Stimulated activated naive CD4-positive, alpha-beta T cell (primary cell): ENCODE measurements around the gene ZNRF1.
"Not testable (repeated sequence)": the region's sequence is repeated elsewhere in the genome, so short reads cannot be mapped to it uniquely, and the experiment has no call there.

Source experiments
- DNase-seq, 6 experiments: peaks; one replicate each; lab custom pipeline; 2025; lab: John Stamatoyannopoulos, UW

The ZNRF1 gene

DNA sequence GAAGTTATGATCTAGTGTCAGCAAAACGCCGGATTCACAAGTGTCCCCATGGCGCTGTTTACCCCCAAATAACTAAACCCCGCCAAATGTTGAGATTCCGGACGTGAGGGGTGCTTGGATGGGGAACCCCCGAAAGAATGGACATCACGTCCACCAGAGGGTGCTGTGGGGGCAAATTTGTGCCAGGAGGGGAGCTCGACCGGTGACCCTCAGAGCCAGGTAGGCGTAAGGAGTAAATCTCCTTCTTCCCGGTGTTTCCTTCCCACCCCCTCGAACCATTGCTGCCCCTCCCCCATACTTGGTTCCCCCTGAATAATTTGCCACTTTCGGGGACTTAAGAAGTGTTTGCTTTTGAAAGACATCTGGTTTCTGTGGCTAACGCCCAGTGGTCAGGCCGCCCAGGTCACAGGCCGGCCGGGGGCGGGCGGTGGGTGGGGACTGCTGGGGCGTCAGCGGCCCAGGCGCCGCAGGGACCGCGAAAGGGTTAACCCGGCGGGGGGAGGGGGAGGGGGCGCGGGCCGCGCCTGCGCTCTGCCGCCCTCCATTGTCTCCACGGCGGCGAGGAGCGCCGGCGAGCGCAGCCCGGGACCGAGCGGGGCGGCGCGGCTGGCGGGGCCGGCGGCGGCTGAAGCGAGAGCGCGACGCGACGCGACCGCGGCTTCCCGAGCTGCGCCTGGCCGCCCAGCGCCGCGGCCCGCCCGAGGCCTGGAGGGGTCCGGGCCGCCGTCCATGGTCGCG lies at the start of gene ZNRF1:
Gene ZNRF1, plus strand, starts transcription at position 544 of the 738 bp plus-strand sequence. CDS start 648 bp downstream, outside the sequence.
- peak; percentile 43 to 82 (median 70) for DNase-seq

DNA sequence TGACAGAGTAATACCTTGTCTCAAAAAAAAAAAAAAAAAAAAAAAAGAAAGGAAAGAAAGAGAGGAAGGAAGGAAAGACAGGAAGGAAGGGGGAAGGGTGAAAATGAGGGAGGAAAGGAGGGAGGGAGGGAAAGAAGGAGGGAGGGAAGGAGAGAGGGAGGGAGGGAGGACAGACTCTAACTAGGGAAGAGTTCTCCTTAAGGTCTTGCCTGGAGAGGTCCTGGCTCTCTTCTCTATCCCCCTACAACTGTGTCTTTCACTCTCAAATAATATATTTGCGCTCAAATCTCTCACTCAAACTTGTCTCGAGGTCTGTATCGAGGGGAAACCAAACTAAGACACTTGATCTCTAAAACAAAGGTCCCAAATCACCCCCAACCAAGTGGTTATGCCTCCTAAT lies 49.5 kb upstream of the ZNRF1 start:
- no peak for DNase-seq

DNA sequence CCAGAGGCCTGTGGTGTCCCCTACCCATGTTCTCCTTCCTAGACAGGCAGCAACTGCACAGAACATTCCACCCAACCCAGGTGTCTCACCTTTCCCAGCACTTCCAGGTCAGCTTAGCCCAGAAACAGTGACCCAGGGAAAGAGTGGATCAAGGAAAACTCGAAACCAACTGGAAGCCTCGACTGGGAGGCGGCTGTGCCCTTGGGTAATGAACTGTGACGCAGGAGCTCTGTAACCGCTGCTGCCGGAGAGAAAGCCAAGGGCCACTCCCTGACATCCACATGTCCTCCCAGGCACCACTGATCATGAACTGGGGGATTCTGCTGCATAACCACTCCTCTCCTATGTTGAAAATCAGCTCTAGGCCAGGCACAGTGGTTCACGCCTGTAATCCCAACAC lies 48.3 kb upstream of the ZNRF1 start:
- no peak for DNase-seq

DNA sequence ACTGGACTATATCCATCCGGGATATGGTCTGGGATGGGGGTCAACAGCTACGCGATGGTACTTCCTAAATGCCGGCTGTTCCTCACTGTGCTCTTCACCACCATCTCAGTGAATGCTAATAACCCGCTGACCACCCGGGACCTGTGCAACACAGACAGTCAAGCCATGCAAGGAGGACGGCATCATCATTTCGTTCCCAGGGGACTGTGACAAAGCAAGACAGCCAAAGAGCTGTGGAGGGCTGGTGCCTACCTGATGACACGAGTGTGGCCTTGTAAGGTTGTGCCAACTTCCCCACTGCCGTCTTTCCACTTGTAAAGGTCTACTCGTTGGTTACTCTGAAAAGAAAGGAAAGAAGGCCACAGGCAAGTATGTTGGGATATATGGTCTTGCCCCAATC lies 47.6 kb upstream of the ZNRF1 start:
- DNase-seq = no peak

DNA sequence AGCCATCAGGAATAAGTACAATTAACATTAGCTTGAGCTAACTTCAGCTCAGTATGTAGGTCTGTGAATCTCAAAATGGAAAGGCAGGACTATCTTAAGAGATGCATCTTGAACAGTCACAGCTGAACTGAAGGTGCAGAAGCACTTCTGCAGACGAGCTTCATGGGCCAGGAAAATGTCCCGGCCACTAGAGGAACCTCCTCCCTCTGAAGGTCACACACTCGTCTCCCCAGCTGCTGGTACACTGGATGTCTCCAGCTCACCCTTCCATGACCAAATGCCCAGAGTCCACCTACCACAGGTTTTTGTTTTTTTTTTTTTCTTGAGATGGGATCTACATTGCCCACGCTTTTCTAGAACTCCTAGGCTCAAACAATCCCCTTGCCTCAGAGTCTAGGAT lies 47.1 kb upstream of the ZNRF1 start:
- DNase-seq = no peak

DNA sequence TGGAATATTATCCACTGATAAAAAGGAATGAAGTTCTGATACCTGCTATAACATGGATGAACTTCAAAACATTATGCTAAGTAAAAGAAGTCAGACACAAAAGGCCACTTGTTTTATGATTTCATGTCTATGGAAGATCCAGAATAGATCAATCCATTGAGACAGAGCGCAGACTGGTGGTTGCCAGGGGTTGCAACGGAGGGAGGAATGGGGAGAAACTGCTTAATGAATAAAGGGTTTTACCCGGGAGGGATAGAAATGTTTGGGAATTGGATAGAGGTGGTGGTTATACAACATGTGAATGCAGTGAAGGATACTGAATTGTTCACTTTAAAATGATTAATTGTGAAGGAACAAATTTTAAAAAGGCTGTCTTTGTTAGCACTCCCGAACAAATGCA lies 44.1 kb upstream of the ZNRF1 start:
- DNase-seq = no peak

DNA sequence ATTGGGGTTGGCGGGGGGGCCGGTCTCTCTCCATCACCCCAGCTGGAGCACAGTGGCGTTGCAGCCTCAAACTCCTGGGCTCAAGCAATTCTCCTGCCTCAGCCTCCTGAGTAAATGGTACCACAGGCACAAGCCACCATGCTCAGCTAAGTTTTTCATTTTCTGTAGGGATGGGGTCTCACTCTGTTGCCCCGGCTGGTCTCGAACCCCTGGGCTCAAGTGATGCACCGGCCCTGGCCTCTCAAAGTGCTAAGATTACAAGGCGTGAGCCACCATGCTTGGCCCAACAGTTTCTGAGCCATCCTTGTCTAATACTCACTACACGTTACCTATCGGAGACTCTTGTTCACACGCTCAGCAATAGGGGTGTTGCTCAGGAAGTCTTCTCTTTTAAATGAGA lies 25.5 kb upstream of the ZNRF1 start:
- DNase-seq = no peak

DNA sequence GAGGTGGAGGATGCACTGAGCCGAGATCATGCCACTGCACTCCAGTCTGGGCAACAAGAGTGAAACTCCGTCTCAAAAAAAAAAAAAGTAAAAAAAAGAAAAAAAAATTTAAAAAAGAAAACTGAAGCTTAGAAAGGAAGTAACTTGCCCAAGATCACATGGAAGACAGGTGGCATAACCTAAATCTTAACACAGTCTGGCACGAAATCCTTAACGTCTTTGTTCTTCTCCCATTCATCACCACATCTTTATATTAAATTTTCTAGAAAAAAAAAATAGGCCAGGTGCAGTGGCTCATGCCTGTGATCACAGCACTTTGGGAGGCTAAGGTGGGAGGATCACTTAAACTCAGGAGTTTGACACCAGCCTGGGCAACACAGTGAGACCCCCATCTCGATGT lies 23.2 kb upstream of the ZNRF1 start:
- no peak for DNase-seq

DNA sequence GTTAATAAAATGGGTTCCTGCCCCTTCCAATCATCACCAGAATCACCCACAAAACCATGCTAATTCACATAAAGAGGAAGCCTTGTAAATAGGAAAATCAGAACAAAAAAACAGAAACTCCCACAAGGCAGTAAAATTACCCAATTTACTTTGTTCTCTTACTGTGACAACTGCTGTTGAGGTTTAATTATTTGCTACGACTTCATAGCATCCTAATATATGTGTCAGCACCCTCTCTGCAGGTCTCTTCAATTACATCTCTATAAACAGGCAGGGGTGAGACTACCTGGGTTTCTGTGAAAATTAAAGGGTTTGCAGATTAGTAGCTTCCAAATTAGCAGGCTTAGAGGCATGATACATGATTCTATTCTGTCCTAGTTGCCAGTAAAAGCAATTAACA lies 16.6 kb upstream of the ZNRF1 start:
- no peak for DNase-seq

DNA sequence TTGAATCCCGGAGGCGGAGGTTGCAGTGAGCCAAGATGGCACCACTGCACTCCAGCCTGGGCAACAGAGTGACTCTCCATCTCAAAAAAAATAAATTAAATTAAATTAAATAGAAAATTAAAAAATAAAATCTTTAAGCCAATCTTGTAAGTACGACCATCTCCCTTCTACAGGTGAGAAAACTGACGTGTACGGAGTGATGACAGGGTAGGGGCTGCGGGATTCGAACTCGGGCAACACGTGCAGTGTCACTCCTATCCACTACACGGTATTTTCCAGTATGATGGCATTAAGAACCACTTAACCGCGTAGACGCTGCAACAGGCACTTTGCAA lies 14.7 kb upstream of the ZNRF1 start:
- DNase-seq = no peak

DNA sequence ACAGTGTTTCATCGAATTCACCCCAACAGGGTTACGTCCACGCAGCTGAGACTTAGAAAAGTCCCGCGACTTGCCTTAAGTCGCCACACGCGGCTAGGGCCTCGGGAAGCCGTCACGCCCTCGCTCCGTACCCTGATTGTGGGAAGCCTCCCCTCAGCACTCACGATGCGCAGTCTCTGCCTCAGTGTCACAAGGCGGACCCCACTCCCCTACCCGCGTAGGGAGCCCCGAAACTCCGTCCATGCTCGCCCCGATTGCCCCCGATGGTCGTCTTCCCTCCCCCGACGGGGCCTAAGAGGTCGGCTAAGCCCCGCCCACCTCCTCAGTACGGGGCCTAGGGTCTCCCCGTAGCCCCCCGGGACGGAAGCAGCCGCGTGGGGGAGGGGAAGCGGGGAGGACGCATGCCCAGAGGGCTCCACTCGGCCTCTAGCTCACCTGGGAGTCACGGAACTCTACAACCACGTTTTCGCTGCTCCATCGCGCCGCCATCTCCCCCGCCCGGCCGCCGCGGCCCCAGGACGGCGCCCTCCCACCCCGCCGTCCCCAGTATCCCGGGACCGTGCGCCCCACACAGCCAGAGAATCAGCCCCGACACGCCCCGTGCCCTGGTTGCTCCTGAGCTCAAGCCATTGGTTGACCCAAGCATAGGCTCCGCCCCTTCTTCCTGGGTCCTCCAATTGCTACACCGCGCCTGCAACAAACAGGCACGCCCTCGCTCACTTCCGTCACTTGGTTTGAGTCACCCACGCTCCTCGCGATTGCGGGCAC lies 14.1 kb upstream of the ZNRF1 start, which contains the start of gene WDR59:
Gene WDR59, minus strand, starts transcription at position 595 of the 768 bp plus-strand sequence. Its CDS starts 106 bp downstream, at position 489.
- DNase-seq = peak; percentile 94 to 98 (median 97)

DNA sequence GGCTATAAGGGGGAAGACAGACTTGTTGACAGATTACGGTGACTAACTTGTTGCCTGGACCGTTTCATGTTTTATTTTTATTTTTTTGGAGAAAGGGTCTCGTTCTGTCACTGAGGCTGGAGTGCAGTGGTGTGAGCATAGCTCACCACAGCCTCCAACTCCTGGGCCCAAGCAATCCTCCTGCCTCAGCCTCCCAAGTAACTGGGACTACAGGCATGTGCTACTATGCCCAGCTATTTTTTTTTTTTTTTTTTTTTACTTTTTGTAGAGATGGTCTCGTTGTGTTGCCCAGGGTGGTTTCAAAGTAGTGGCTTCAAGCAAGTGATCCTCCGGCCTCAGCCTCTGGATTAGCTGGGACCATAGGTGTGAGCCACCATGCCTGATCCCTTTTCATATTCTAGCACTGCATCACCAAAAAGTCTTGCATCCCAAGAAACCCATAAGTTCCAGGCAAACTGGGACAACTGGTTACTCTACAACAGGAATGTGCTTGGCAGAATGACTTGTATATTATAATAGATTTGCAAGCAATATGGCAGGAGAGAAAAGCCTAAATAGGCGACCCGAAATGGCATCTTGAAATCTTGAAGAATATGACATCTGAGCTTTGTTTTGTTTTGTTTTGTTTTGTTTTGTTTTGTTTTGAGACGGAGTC lies 11.7 kb upstream of the ZNRF1 start:
- DNase-seq = no peak

DNA sequence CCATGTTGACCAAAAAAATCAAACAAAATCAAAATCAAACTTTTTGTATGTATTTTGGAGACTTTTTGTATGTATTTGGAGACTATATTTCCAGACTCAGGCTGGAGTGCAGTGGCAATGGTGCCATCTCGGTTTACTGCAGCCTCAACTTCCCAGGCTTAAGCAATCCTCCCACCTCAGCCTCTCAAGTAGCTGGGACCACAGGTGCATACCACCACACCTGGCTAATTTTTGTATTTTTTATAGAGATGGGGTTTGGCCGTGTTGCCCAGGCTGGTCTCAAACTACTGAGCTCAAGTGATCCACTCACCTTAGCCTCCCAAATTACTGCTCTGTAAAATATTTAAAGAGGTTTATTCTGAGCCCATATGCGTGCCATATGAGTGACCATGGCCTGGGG lies 9.0 kb upstream of the ZNRF1 start:
- DNase-seq = not testable (repeated sequence)

DNA sequence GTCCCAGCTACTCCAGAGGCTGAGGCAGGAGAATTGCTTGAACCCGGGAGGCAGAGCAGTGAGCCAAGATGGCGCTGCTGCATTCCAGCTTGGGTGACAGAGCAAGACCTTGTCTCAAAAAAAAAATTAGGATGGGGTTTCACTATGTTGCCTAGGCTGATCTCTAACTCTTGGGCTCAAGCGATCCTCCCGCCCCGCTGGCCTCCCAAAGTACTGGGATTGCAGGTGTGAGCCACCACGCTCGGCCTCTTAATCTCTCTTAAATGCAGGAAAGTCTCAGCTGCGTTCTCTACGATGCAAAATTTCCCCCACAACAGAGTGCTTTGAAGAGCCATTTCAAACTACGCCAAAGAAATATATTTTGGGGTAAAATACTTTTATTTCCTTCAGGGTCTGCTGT lies 8.0 kb upstream of the ZNRF1 start:
- no peak for DNase-seq

DNA sequence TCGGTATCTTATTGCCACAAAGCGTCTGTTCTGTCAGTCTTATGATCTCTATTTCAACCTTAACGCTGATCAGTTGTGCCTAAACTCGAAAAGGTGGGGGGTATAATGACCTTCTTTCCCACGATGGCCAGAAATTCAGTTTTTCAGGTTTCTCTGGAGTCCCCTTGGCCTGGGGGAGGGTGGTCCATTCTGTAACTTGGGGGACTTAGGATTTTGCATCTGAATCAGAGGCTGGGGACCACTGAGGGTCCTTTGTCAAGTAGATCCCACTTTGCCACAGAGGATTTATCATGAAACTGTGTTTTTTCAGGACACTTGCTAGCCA lies 7.6 kb upstream of the ZNRF1 start:
- no peak for DNase-seq

DNA sequence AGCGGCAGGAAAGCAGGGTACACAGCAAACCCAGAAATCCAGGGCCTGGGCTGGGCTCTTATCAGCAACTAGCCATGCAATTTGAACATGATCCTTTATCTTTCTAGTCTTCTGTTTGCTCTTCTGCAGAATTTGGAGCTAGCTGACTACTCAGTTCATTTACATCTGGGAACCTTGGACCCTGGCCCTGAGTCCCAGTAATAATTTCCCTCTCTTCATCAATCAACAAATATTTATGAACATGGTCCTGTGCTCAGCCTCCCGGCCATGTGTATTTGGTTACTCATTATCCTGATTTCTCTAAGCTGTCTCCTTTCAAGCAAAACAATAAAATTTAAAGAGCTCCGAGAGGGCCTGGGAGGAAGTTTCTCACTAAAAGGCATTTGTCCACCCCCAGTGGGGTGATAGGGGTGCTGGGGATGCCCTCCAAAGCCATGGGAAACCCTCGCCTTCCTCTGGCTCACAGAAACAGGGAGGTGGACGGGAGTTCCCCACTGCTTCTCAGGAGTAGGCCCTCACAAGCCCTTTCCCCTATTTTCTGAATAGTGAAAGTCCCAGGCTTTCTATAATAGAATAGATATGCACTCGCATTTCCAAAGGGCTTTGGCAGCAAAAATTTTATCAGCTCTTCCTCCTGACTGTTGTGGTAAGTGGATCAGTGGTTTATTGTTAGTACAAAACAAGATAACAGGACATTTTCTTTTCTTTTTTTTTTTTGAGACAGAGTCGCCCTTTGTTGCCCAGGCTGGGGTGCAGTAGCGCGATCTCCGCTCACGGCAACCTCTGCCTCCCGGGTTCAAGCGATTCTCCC lies 7.0 kb upstream of the ZNRF1 start:
- no peak for DNase-seq

DNA sequence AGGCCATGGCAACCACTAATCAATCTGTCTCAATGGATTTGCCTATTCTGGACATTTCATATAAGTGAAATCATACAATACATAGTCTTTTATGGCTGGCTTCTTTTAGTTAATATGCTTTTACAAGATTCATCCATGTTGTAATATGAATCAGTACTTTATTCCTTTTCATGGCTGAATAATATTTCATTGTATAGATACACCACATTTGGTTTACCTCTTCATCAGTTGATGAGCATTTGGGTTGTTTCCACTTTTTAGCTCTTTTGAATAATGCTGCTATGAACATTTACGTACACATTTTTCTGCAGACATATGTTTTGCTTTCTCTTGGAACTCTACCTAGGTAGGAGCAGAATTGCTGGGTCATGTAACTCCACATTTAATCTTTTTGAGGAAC lies 2.8 kb upstream of the ZNRF1 start:
- DNase-seq = no peak

DNA sequence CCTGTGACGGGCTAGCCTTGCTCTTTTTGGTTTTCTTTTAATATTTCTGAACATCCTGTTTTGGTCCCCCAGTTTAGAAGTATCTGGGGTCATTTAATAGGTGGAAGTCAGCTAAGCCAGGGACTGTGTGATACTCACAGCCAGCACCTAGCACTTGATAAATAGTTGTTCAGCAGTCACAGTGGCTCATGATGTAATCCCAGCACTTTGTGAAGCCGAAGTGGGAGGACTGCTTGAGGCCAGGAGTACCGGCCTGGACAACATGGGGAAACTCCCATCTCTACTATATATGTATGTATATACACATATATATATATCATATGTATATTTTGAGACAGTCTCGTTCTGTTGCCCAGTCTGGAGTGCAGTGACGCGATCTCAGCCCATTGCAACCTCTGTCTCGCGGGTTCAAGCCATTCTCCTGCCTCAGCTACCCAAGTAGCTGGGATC lies 1.8 kb upstream of the ZNRF1 start:
- DNase-seq = no peak

DNA sequence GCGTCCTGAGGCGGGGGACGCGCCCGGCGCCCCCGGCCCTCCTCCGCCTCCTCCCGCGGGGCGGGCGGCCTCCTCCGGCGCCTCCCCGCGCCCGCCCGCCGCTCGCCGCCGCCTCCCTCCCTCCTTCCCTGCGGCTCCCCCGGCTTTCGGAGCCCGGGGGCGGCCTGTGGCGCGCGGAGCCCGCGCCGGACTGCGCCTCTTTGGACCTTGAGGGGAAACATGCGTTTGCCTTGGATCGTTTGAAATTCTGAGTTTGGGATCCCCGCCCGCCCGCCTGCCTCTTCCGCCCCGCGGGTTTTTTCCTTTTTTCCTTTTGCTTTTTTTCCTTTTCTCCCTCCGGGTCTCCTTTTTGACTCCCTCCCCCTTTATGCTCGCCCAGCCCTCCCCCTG lies 390 bp downstream of the ZNRF1 start:
- DNase-seq = peak in 5 of 6 experiments; percentile 21 to 65 (median 52)

DNA sequence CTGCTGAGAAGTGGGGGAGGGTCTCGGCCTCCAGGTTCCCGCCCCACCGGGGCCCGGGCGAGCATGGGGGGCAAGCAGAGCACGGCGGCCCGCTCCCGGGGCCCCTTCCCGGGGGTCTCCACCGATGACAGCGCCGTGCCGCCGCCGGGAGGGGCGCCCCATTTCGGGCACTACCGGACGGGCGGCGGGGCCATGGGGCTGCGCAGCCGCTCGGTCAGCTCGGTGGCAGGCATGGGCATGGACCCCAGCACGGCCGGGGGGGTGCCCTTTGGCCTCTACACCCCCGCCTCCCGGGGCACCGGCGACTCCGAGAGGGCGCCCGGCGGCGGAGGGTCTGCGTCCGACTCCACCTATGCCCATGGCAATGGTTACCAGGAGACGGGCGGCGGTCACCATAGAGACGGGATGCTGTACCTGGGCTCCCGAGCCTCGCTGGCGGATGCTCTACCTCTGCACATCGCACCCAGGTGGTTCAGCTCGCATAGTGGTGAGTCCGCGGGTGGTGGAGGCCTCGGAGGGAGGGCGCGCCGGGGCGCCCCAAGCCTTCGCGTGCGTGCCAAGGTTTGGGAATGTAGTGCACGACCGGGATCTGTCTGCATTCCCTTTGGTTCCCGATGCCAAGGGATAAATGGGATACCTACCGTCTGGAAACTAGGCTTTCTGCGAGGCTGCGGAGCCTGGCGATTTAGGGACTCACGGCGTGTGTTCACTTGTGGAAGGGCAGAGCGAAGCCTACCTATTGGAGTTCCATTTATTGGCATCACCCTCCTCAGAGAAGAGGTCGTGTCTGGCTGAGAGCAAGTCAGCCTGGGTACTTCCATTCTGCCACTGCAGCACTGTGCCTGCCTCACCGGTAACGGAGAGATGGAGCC lies 1.0 kb downstream of the ZNRF1 start:
- peak; percentile 37 to 69 (median 54) for DNase-seq

DNA sequence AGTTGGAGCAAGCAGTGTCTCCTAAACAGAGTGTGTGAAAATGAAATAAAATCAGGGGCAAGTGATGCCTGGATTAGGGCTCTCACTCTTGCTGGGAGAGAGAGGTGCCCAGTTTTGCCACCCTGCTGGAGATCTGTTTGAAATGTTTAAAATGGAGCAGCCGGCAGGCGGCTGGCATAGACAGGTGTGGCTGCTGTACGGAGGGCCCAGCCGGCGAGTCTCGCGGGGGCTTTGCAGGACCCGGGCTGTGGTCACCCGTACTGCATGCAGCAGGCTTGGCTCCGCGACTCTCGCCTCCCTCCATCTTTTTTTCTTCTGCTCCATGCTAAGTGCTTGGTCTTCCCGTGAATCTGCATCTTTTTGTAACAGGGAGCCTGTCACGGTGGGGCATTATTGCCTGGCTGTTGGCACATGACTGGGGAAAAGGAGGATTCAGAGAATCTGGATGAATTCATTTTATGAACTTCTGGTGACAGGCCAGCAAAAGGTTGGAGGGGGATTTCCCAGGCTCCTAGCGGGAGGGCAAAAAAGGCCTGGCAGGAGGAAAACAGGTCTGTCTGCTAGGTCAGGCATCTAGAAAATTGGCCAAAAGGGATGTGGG lies 1.8 kb downstream of the ZNRF1 start:
- peak in 1 of 6 experiments; percentile 29 for DNase-seq
